G401.6 (cell line): ENCODE data around the gene GATB.

Experiments used
- FAIRE-seq: peaks from 2 replicates; lab custom pipeline; 2012; peaks lifted over from hg19 to GRCh38; lab: Jason Lieb, UNC

Gene GATB

DNA sequence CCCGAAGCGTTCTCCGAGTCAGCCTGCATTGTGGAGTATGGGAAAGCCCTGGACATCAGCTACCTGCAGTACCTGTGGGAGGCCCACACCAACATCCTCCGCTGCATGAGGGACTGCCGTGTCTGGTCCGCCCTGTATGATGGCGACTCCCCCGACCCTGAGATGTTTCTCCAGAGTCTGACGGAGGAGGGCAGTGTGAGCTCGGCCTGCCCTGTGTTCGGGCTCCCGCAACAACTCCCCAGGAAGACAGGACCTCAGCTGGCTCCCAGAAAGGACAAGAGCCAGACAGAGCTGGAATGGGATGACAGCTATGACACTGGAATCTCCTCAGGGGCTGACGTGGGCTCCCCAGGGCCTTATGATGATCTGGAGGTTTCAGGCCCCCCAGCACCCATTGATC is 111.3 kb downstream of the GATB start:
- no peak for FAIRE-seq

DNA sequence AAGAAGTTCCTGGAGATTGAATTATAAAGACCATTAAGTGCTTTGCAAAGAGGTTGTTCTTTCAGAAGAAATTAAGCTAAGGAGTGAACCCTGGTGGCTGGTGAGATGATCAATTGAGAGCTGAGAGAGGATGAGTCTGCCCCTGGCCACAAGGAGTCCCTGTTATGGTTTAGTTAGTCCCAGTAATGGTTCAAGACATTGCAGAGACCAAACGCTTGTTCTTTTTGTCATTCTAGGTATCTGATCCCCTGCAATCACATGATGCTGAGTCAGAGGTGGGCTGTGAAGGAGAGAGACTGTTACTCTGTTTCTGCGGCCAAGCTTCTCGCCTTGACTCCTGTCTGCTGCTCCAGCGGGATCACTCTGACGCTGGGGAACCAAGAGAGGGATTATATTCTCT is 114.5 kb downstream of the GATB start:
- FAIRE-seq: no peak

DNA sequence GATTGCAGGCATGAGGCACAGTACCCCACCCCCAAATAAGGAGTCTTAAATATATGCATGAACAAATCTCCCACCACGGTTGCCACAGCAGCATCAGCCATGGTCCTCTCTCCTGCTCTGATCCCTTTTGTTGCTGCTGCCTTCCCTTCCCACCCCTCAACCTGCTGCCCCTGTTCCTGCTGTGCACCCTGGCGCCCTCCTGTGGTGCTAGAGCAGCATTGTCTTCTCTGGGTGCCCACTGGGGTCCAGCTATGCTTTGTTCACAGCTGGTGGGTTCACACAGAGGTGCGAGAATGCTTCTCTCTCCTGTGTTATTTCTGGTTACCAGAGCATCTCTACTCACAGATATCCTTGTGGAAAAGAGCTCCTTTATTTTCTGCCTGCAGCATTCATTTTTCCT is 116.2 kb downstream of the GATB start:
- FAIRE-seq: no peak

DNA sequence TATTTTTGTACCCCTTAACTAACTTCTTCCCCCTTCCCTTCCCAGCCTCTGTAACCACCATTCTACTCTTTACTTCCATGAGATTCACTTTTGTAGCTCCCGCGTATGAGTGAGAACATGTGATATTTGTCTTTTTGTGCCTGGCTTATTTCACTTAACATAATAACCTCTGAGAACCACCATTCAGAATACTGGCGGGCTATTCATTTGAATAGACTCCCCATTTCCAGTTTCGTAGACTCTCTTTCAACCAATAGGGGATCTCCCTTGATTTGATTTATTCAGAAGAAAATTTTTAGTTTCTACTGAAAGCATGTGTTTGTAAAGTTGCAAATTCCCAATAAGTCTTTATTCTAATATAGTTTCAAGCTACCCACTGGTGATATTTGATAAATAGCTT is 117.2 kb downstream of the GATB start:
- no peak for FAIRE-seq

DNA sequence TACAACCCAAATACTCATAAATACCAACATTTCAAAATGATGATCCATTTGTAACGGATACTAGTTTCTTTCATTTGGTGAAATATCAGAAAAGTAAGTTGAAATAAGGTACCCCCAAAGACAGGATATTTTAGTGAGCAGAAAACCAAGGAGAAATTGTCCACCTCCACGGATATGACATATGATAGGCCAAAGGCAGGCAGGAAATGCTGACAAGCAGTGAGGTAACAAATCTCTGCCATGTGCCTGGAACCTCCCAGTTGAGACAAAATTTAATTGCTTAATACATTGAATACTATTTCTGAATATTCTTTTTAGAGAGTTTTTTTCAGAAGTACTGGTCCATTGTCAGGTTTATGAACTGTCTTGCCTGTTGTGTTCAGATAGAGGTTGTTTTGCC is 118.8 kb downstream of the GATB start:
- FAIRE-seq: no peak

DNA sequence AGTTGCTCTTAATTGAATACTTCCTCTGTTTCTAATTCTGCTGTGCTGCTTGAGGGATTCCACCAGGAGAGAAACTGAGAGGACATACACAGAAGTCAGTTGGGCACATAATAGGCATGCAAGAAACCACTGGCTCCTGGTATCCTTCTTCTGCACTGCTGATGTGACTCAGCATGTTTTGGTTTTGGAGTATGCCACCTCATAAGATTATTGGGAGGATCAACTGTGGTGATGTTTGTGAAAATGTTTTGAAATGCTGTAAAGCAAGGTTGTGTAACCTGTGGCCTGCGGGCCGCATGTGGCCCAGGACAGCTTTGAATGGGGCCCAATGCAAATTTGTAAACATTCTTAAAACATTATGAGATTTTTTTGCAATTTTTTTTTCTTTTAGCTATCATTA is 119.6 kb downstream of the GATB start:
- FAIRE-seq: no peak

DNA sequence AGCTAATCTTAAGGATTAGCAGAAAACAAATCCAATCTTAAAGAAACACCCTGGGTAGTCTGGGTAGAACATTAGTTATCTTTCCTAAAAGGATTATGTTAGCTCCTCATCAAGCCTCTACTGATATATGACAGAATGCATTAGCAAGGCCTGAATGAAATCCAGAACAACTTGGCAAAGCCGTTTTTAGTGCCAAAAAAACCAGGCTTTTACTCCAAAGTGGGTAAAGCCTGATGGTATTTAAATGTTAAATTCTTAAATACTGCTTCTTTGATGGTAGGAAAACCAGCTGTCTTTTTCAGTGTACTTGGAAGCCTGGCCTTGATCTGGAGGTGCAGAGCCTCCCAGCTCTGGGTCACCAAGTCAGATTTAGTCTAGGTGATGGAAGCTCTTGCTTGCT is 120.4 kb downstream of the GATB start:
- no peak for FAIRE-seq

DNA sequence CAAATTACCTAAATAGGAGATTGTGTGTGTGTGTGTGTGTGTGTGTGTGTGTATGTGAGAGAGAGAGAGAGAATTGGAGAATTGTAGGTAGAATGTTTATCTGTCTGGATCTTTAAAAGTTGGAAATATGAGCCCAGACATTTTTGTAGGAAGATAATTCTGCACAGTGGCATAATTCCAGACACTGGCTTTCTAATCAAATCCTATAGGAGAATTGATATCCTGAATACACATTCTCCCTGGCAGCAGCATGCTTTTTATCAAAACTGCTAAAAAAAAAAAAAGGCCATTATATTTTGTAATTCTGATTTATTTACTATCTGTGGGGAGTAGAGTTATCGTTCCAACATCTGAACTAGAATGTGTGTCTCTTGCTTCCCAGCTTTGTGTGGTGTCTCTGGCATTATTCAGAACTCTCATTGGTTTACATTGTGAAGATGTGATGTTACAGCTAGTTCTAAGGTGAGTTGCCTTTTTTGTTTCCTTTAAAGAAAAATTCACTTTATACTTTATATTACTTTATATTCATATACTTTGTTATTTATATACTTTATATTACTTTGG is 122.4 kb downstream of the GATB start:
- FAIRE-seq: no peak

DNA sequence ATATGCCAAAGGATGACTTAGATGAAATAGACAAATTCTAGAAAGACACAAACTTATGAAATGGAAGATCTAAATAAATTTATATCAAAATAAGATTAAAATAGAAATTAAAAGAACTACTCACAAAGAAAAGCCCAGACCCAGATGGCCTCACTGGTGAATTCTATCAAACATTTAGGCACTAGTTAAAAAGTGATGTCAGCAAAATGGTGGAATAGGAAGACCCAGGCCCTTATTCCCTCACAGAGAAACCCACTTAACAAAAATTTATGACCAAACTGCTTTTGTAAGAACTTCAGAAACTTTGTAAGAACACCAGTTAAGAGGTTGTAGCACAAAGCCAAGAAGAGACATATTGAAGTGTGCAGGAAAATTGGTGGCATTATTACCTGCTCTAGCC is 129.5 kb downstream of the GATB start:
- FAIRE-seq: no peak

DNA sequence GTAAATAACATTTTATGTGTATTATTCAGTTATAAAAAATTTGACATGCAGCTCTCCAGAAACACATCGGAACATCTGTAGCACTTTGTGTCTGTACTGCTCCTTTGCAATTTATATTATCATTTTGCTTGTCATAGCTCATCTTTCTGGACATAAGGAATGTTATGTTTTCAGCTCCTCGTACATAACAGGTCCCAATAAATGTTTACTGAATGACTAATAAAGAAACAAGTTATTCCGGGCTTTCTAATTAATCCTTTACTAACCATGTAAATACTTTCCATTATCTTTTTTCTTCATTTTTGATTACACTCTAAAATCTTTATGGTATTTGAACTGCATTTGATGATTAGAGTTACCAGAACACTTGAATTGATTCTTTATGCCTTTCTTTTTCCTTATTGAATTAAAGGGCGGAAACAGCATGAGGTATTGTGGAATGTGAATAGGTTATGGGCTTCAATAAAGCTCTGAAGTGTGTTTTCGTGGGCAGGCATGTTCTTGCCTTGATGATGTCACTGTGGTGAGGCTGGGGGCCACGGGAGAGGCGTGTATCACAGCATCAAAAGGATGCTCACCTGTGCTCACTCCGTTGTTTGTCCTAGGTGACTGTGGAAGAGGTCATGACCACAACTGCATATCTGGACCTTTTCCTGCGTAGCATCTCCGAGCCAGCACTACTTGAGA is 131.6 kb downstream of the GATB start:
- no peak for FAIRE-seq

DNA sequence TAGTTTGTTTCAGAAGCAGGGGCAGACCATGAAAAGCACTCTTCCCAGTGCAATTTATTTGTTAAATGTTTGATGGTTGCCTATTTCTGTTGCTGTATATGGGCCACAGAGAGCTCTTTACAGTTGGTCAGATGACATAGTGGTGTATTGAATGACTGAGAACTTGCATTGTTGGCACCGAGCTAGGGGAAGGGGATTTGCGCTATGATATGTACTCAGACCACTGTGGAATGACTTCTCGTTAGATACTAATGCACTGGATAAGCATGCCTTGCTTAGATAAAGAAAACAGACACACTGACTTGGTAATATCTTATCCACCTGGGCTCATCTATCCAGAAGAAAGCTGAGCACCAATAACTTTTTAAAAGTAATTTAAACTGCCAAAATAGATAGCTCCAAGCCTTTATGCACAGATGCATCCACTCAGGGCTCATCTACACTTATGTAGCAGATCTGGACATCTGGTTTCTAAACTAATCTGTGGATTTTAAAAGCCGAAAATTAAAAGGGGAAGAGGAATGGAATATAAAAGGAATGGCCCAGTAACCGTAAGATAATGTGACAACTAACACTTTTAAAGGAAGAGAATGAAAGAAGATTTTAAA is 132.7 kb downstream of the GATB start:
- no peak for FAIRE-seq

DNA sequence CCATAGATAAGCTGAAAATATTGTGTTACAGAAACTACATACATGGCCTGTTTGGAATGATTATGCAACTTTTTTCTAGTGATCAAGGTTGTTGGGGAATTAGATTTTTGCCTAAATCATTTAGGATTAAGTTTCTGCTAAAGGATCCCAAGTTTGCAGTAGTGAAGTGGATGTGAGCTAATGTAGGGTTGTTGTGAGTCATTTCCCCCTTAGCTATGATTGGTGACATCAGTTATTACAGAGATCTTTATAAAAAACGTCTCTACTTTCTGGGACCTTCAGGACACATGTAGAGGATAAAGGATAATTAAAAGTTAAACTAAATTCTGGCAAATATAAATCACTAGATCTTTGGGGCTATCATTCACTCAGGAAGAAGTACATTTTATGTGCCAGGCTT is 133.3 kb downstream of the GATB start:
- no peak for FAIRE-seq

DNA sequence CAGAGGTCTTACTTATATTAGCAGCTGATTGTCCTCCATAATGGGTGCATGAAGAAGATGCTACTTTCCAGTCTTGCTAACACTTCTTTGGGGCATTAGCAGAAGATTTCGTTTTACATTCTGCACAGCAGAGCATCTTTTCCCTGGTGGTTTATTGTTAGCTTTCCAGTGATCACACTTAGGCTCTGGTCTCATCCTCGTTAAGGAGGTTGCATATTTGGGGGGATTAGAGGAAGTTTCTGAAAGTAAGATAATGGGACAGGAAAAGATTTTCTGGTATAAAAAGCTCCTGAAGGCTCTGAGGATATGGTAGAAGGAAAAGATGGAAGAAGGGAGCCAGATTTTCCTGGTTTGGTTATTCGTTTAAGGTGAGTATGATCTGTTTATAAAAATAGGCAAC is 134.1 kb downstream of the GATB start:
- no peak for FAIRE-seq

DNA sequence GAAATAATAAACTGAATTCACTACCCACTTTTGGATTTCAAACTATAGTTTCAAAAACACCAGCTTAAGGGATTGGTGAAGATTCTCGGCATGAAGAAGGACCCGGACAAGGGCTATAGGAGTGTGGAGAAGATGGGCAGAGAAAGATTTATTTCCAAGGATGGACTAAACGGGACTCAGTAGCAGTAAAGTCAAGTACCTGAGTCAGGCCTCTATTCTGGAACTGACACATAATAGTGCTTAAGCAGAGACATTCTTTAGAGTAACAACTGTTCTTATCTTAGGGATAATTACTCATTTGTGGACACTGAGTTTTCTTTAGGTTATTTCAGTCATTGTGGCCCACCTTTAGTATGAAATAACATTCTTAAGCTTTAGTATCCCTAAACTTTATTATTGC is 134.6 kb downstream of the GATB start:
- FAIRE-seq: no peak

DNA sequence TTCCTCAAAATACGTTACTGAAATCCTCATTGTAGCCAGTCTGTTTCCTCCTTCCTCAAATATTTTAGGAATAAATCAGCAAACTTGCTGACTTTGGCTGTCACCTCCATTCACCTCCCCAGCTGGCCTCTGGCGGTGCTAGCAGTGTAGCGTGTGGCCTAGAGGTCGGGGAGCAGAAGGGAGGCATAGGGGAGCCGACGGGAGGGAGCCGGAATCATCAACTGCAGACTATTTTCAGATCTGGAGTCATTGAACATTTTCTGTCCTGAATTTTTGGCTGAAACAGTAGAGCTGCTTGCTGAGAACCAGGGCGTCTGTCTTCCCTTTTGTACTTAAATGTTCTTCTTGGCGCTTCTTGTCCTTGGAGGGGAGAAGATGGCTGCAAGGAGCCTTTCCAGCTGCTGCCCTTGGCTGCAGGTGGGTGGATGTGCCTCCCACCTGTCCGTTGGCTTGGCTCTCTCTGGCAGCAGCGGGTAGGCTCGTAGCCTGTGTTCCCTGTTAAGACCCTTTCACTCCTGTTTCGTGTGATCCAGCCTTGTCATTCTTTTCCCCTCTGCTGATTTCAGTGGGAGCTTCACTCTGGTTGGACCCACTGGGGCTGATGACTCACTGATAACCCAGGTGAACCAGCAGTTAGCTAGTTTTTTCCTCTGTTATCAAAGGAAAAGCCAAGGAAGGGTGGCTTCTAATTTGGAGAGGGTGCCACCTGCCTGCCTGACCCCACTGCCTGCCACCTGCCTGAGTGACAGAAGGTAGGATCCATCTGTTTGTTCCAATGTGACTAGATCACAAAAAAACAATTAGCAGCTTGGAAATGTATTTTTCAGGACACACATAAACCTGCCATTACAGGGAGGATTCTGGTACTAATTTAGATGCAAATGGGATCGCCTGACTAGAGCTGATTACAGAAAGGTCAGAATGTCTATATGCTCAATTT is 135.9 kb downstream of the GATB start:
- FAIRE-seq: no peak
